H1 (cell line): ENCODE results near the gene R3HDM4. TPM values are rescaled to one million over a fixed set of nuclear protein-coding genes. Genes with fewer than 3 reads are reported as not detected.

Experiments
- MAX ChIP-seq: IDR thresholded peaks from 2 replicates; pipeline ENCODE4 v1.6.1; 2012; ENCODE audit warnings: inconsistent platforms
- PHF8 ChIP-seq: fragments of 200-600 bp; sonication (generic); conservative IDR thresholded peaks from 2 replicates; pipeline ENCODE4 v1.7.1; 2012; ENCODE audit warnings: low read depth, mild to moderate bottlenecking, inconsistent platforms, low read length, moderate library complexity
- TEAD4 ChIP-seq: IDR thresholded peaks from 2 replicates; pipeline ENCODE4 v1.6.1; 2012; ENCODE audit warnings: low read depth, low read length, inconsistent platforms, mixed read lengths
- polyA plus RNA-seq, 7 experiments: library from polyadenylated mRNA; depleted of rRNA in 3 of 7; stranded (reverse) in 5 of 7; unstranded in 2 of 7; fragments of >200 nt in 5 of 7; fragments of 200-250 nt in 2 of 7; gene quantifications; 1 replicate in 5 of 7; 2 replicates in 1 of 7; 4 replicates in 1 of 7; pipeline versions ENCODE4 v1.2.1 to v1.2.3, GENCODE V29; 2011 to 2013; ENCODE audit warnings: missing spikeins in 2 of 7, mixed read lengths in 2 of 7
- total RNA-seq: library from RNA; stranded (reverse); fragmentation: NEBNext Ultra II Directional; extraction: Animal tissue kit (Norgen Biotek cat#: 25700); gene quantifications from 2 replicates; pipeline ENCODE4 v1.2.1, GENCODE V29; 2021

R3HDM4 gene
- total and polyA plus RNA-seq, 2 of the 8 experiments (the other 6 are each of a cell fraction or from before 2014, with no cell fraction given): 76.8 to 102 TPM

- TF ChIP-seq PHF8: no peak
- no peak for TF ChIP-seq TEAD4
- TF ChIP-seq MAX: no peak
Observed at GRCh38 chr19:866769-867300, 46.2 kb downstream of the R3HDM4 start (continued).
